Lower leg skin (tissue), 3 donors: Measurements from ENCODE around the gene SEMA6A.

Source experiments
- CTCF ChIP-seq, 3 donors: fragments of 450-650 bp; IDR thresholded peaks; one replicate each; pipeline ENCODE4 v1.5.1; 2016; ENCODE audit warnings: antibody characterized with exemption in 3 of 3, mild to moderate bottlenecking in 3 of 3, moderate library complexity in 2 of 3
- POLR2A ChIP-seq, 2 donors: fragments of 450-650 bp; IDR thresholded peaks; one replicate each; pipeline ENCODE4 v1.6.1; 2016 to 2017; ENCODE audit warnings: antibody characterized with exemption in 2 of 2, mild to moderate bottlenecking in 1 of 2, moderate library complexity in 1 of 2

- TF ChIP-seq POLR2A (IDR thresholded peaks at IDR 0.05) (no peak), CTCF (IDR thresholded peaks at IDR 0.05) (no peak)
These were observed 125.7 kb downstream of the SEMA6A start for GRCh38 chr5:116448870-116449427.
